Neural progenitor cell (in vitro differentiated cells): ENCODE results near the gene MPRIP. TPM values are rescaled to one million over a fixed set of nuclear protein-coding genes. Genes with fewer than 3 reads are reported as not detected.

Experiments used
- DNase-seq: peaks from one replicate; pipeline ENCODE4 v3.0.0-alpha.2; 2016; ENCODE audit warnings: low spot score
- H2AFZ ChIP-seq: fragments of 200-600 bp; sonication (generic); replicated peaks from 2 replicates; pipeline ENCODE4 v1.6.1; 2016; ENCODE audit warnings: antibody characterized with exemption
- H3F3A ChIP-seq: fragments of 200-600 bp; sonication (generic); 2 replicates; pipeline ENCODE4 v1.6.1; 2016; ENCODE audit warnings: antibody characterized with exemption, low read depth
- H3K27ac ChIP-seq: fragments of 200-600 bp; sonication (generic); 2 replicates; pipeline ENCODE4 v1.5.1; 2016; ENCODE audit warnings: mild to moderate bottlenecking
- H3K27me3 ChIP-seq: fragments of 200-600 bp; sonication (generic); 2 replicates; pipeline ENCODE4 v1.6.1; 2016; ENCODE audit warnings: mild to moderate bottlenecking, moderate library complexity
- H3K36me3 ChIP-seq: fragments of 200-600 bp; sonication (generic); 2 replicates; pipeline ENCODE4 v1.5.1; 2016
- H3K4me1 ChIP-seq: fragments of 200-600 bp; sonication (generic); 2 replicates; pipeline ENCODE4 v1.6.1; 2016; ENCODE audit warnings: mixed run types
- H3K4me2 ChIP-seq: fragments of 200-600 bp; sonication (generic); 2 replicates; pipeline ENCODE4 v1.6.1; 2016
- H3K4me3 ChIP-seq: fragments of 200-600 bp; sonication (generic); 2 replicates; pipeline ENCODE4 v1.5.1; 2016
- H3K79me2 ChIP-seq: fragments of 200-600 bp; sonication (generic); 2 replicates; pipeline ENCODE4 v1.6.1; 2016; ENCODE audit warnings: low read depth
- H3K9ac ChIP-seq: fragments of 200-600 bp; sonication (generic); 2 replicates; pipeline ENCODE4 v1.6.1; 2016
- H3K9me3 ChIP-seq: fragments of 200-600 bp; sonication (generic); 2 replicates; pipeline ENCODE4 v1.5.1; 2016; ENCODE audit warnings: low read depth
- H4K20me1 ChIP-seq: fragments of 200-600 bp; sonication (generic); 2 replicates; pipeline ENCODE4 v1.6.1; 2016; ENCODE audit warnings: low read depth
- H3K27ac Mint-ChIP-seq: 3 replicates; pipeline ENCODE4 v1.8.0; 2021; ENCODE audit warnings: mixed read lengths
- H3K27me3 Mint-ChIP-seq: 2 replicates; pipeline ENCODE4 v1.8.0; 2022; ENCODE audit warnings: low read depth, mild to moderate bottlenecking, inconsistent platforms, moderate library complexity, mixed read lengths; ENCODE audit not compliant: insufficient read depth
- H3K36me3 Mint-ChIP-seq: 3 replicates; pipeline ENCODE4 v1.8.0; 2021; ENCODE audit warnings: mixed read lengths
- H3K4me1 Mint-ChIP-seq: 3 replicates; pipeline ENCODE4 v1.8.0; 2021; ENCODE audit warnings: mixed read lengths
- H3K4me3 Mint-ChIP-seq: 3 replicates; pipeline ENCODE4 v1.8.0; 2021; ENCODE audit warnings: mild to moderate bottlenecking, moderate library complexity, mixed read lengths
- H3K9me3 Mint-ChIP-seq: 3 replicates; pipeline ENCODE4 v1.8.0; 2020; ENCODE audit warnings: mixed read lengths
- CTCF ChIP-seq: fragments of 200-600 bp; sonication (generic); IDR thresholded peaks from 2 replicates; pipeline ENCODE4 v1.5.1; 2017; ENCODE audit warnings: antibody characterized with exemption, mild to moderate bottlenecking
- EZH2 ChIP-seq: fragments of 200-600 bp; sonication (generic); IDR thresholded peaks from 2 replicates; pipeline ENCODE4 v1.6.1; 2017; ENCODE audit warnings: antibody characterized with exemption, mild to moderate bottlenecking, moderate library complexity
- EZH2phosphoT487 ChIP-seq: fragments of 200-600 bp; sonication (generic); IDR thresholded peaks from 2 replicates; pipeline ENCODE4 v1.6.1; 2017; ENCODE audit warnings: antibody characterized with exemption
- total RNA-seq: library from RNA; depleted of rRNA; stranded (reverse); fragments of >200 nt; gene quantifications from 2 replicates; pipeline ENCODE4 v1.2.3, GENCODE V29; 2015; ENCODE audit warnings: low replicate concordance

MPRIP gene
- total RNA-seq, 1 donor from 2014 or later, result 42.1 TPM

- peaks cover 35% of the 10 kb centered on the region for H3K4me1 Mint-ChIP-seq
- Histone ChIP-seq H3K9me3 (no peaks in the 10 kb centered on the region), H3K4me3 (no peak overlapping the region), H4K20me1 (no peaks in the 10 kb centered on the region), H3K36me3 (no peaks in the 10 kb centered on the region), H2AFZ (no peak overlapping the region), H3F3A (no peaks in the 10 kb centered on the region), H3K27ac (no peak overlapping the region), H3K4me1 (no peaks in the 10 kb centered on the region), H3K9ac (no peak overlapping the region), H3K27me3 (no peaks in the 10 kb centered on the region), H3K4me2 (no peak overlapping the region), H3K79me2 (no peaks in the 10 kb centered on the region)
- no peaks in the 10 kb centered on the region for H3K36me3 Mint-ChIP-seq
- H3K4me3 Mint-ChIP-seq, result no peak overlapping the region
- H3K27ac Mint-ChIP-seq, result no peak overlapping the region
- H3K9me3 Mint-ChIP-seq, result no peaks in the 10 kb centered on the region
- peaks cover 17% of the 10 kb centered on the region for H3K27me3 Mint-ChIP-seq
- TF ChIP-seq CTCF, result no peak
- no peak for TF ChIP-seq EZH2
- TF ChIP-seq EZH2phosphoT487, result no peak
- DNase-seq, result no peak
Observed at GRCh38 chr17:17035490-17035889, 6.8 kb upstream of the MPRIP start.

GRCh38 chr17:17035920-17036523 lies 6.2 kb upstream of the MPRIP start:
- H3K4me1 ChIP-seq, result no peaks in the 10 kb centered on the region
- H3K4me1 Mint-ChIP-seq, result peaks cover 33% of the 10 kb centered on the region
- DNase-seq, result no peak
- H3K27me3 Mint-ChIP-seq, result peaks cover 14% of the 10 kb centered on the region
- no peak overlapping the region for H3K4me3 ChIP-seq
- H4K20me1 ChIP-seq, result no peaks in the 10 kb centered on the region
- no peak overlapping the region for H3K27ac ChIP-seq
- H2AFZ ChIP-seq, result no peak overlapping the region
- no peak overlapping the region for H3K9ac ChIP-seq
- H3K27me3 ChIP-seq, result peaks cover 3% of the 10 kb centered on the region
- no peaks in the 10 kb centered on the region for H3K36me3 ChIP-seq
- no peak overlapping the region for H3K4me2 ChIP-seq
- no peak for TF ChIP-seq EZH2phosphoT487
- no peak for TF ChIP-seq CTCF
- no peak for TF ChIP-seq EZH2
- no peaks in the 10 kb centered on the region for H3K9me3 Mint-ChIP-seq
- no peak overlapping the region for H3K4me3 Mint-ChIP-seq
- no peak overlapping the region for H3K27ac Mint-ChIP-seq
- no peaks in the 10 kb centered on the region for H3K9me3 ChIP-seq
- no peaks in the 10 kb centered on the region for H3K36me3 Mint-ChIP-seq
- H3K79me2 ChIP-seq, result no peaks in the 10 kb centered on the region
- peaks cover 3% of the 10 kb centered on the region for H3F3A ChIP-seq

- Histone ChIP-seq H3K4me2 (no peak overlapping the region), H2AFZ (no peak overlapping the region)
Observed at GRCh38 chr17:17036524-17036998, 5.7 kb upstream of the MPRIP start.

More at GRCh38 chr17:17036524-17036998, 5.7 kb upstream of the MPRIP start:
- Mint-ChIP-seq H3K4me3 (no peak overlapping the region), H3K9me3 (no peaks in the 10 kb centered on the region), H3K27me3 (peaks cover 14% of the 10 kb centered on the region), H3K4me1 (peaks cover 35% of the 10 kb centered on the region), H3K27ac (no peak overlapping the region), H3K36me3 (no peaks in the 10 kb centered on the region)
- TF ChIP-seq CTCF (no peak), EZH2phosphoT487 (no peak), EZH2 (no peak)
- Histone ChIP-seq H3K27me3 (peaks cover 8% of the 10 kb centered on the region), H3K79me2 (no peaks in the 10 kb centered on the region), H3K9ac (no peak overlapping the region), H3K4me1 (peaks cover 3% of the 10 kb centered on the region), H3F3A (peaks cover 8% of the 10 kb centered on the region), H3K36me3 (no peaks in the 10 kb centered on the region), H3K9me3 (no peaks in the 10 kb centered on the region), H3K27ac (no peak overlapping the region), H3K4me3 (no peak overlapping the region), H4K20me1 (no peaks in the 10 kb centered on the region)
- DNase-seq, result no peak
